ENCODE data around the gene RASGEF1C.

RASGEF1C gene

DNA sequence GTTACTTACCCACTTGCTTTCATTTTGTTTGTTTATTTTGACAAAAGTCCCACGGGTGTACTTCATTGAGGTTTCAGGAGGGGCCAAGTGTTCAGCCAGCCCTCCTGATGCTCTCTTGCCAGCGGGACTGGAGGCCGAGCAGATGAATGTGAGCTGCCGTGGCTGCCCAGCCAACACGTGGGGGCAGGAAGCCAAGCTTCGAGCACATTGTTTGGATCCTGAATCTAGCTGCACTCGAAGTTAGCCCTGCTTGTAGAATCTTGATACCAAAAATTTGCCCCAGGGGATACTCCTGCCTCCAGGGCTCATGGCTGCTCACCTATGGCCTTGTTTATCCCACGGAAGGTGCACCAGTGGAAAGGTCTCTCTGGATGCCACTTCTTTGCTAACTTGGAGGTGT, 49.3 kb downstream of the RASGEF1C start:
- ATAC-seq (no peak), DNase-seq (no peak)

GRCh38 chr5:180157866-180158265, 51.1 kb downstream of the RASGEF1C start:
- ATAC-seq = no peak
- no peak for DNase-seq

- DNase-seq (no peak), ATAC-seq (no peak)
Observed at GRCh38 chr5:180156141-180156540, 52.9 kb downstream of the RASGEF1C start.

DNA sequence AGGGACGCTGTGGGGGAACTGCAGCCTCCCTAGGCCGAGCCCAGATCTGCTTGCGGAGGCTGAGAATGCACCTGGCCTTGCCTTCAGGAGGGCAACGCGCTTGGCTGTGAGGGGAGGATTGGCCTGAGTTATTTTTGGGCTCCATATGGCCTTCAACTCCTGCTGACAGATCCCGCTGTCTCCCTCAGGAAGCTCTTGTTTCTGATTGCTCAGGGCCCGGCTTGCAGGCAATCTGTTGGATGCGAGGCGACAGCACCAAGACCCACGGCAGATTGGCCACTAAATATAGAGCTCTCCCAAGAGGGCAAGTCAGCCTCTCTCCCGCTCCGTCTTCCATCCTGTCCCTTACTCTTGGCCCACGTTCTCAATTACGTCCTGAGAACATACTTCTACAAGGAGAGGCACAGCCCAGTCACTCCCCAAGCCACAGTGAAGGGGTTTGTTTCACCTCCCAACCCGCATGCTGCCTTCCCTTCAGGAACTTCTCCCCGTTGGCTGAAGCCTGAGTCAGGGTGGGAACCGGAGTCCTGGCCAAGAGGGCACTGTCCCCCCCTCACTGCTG, 53.6 kb downstream of the RASGEF1C start:
- DNase-seq (no peak), ATAC-seq (no peak)

DNA sequence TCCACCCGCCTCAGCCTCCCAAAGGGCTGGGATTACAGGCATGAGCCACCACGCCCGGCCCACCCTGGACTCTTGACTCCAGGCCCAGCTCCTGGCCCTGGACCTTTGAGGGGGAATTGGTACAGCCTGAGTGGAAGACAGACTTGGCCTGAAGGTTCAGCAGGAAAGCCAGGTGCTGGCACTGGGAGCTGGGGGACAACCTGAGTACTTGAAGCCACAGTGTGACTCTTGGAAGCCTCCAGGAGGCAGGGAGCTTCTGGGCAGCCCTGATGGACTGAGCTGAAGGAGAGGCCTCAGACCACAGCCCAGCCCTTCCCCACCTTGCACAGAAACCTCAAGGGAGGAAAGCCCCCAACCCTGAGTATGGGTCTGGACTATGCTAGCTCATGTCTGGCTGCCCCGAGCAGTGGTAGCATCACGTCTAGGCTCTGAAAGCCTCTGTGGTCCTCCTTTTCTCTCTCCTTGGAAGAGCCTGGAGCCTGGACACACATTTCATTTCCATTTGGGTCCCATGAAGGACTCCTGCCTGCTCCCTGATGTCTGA, 54.1 kb downstream of the RASGEF1C start:
- DNase-seq (no peak), ATAC-seq (no peak)

GRCh38 chr5:180153991-180154390, 55.0 kb downstream of the RASGEF1C start:
- ATAC-seq (no peak), DNase-seq (no peak)

DNA sequence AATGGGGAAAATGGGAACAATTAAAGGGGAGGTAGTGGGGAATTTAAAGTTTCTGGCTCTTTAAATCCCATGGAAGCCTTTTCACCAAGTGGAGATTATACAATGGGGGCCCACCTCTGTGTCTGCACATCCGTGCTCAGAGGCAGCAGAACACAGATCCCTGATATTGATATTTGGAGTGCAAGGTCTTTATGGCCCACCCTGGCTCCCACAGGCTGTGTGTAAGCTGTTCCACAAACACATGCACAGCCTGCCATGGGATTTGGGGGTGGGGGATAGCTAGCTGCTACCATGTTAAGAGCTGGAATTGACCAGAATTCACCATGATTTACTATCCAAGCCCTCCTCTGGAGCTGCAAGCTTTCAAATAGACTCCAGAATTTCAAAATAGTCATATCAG, 55.9 kb downstream of the RASGEF1C start:
- DNase-seq (no peak), ATAC-seq (no peak)

DNA sequence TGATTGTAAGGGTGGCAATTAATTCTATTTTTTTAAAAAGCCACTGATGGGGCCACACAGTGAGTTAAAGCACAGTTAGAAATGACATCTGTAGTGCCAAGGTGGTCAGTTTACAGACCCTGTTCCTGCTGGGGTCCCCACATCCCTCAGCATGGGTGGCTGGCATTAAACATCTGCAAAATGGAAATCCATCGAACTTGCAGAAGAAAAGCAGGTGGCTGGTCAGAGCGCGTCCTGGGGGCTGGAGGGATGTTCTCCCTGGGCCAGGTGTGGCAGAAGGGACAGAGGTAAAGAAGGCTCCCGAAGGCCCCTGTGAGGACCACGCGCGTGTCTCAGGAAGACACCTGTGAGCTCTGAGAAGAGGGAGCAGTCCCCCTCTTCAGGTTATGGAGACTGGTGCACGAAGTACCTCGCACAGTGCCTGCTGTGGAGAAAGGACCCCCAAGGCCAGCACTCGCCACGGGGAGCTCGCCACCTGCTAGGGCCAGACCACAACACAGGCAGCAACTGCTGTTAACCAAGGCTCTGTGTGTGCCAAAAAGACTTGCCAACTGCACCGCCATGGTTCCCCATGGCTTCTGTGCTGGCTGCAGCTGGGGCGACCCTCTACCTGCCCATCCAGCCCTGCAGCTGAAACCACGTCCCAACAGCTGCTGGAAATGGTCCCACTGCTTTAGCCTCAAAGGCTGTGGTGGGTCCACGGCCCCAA, 65.2 kb downstream of the RASGEF1C start:
- ATAC-seq (no peak), DNase-seq (no peak)

GRCh38 chr5:180142824-180143610, 66.0 kb downstream of the RASGEF1C start:
- DNase-seq (no peak), ATAC-seq (no peak)

DNA sequence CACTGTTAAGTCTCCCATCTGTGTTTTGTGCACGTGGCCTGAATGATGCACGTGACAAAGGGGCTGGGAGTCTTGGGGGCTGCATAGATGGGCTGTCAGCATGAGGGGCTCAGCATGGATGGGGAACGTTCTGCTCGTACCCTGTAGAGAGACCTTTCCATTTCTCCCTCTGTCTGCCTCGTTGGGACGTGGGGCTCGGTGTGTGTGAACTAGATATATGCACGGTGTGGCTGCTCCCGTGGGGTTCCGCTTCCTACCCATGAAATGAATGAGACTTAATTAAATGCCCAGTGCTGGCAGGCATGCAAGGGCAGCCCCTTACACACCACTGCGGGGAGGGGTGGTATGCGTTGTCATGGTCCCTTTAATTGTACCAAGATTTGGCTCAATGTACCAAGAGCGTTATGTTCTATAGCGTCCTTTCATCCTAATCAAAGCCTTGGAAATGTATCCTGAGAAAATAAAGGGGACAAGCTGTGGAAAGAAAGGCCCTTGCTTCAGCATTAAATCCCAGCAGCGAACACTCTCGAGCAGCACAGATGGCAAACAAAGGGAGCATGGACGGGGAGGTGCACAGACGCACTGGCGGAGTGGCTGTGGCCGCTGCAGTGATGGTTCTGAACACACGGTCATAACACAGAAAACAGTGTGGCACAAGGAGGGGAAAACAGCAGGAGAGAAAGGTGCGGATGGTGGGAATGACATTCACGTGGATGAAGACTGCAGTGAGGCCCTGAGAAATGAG, 66.8 kb downstream of the RASGEF1C start:
- ATAC-seq = no peak
- DNase-seq = no peak

DNA sequence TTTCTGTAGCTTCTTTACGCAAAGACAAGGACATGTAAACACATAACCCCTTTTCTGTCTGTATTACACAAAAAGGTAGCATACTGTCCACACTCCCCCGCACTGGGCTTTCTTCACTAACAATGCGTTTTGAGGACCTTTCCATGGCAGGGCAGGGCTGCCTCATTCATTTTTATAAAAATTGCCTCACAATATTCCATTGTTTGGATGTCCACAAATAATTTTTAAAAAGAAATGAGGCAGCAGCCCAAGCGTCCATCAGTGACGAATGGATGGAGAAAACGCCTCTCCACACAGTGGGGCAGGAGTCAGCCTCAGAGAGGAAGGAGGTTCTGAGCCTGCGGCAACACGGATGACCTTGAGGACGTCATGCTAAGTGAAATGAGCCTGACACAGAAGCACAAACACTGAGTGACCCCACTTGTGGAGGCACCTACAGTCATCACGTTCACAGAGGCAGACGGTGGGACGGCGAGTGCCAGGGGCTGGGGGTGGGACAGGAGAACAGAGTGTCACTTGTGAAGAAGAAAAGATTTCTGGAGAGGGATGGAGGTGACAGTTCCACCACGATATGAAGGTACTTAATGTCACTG, 67.8 kb downstream of the RASGEF1C start:
- ATAC-seq (no peak), DNase-seq (no peak)

DNA sequence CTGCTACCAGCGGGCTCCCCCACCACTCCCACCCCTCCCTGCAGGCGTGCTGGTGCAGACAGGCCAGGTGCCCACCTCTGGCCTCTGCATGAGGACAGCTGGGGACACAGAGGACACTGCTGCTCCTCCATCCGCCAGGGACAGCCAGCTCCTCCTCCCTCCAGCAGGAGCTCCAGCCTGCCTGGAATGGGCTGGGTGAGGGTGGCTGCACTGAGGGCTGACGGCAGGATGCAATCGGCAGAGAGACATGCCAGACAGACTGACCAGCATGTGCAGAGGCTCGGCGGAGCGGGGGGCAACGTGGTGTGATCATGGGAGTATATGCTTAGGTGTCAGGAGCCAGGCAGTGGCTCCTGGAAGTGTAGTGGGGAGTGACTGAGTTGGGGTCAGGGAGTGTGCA, 68.4 kb downstream of the RASGEF1C start:
- no peak for ATAC-seq
- no peak for DNase-seq

- DNase-seq (no peak), ATAC-seq (no peak)
Observed at GRCh38 chr5:180140079-180140554, 68.9 kb downstream of the RASGEF1C start.

DNA sequence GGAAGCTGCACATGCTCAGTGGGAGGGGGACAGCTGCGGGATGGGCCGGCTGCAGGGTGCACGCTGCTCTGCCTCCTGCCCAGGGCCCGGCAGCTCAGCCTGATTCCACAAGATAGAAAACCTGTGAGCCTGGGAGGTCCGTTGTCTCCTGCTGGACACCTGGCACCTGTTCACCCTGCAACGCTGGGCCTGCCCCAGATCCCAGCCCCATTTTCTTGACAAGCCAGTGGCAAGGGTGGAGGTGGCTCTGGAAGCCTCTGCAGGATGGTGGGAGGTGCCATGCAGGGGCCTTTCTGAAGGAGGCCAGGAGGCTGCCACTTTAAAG, 69.3 kb downstream of the RASGEF1C start:
- ATAC-seq = no peak

DNA sequence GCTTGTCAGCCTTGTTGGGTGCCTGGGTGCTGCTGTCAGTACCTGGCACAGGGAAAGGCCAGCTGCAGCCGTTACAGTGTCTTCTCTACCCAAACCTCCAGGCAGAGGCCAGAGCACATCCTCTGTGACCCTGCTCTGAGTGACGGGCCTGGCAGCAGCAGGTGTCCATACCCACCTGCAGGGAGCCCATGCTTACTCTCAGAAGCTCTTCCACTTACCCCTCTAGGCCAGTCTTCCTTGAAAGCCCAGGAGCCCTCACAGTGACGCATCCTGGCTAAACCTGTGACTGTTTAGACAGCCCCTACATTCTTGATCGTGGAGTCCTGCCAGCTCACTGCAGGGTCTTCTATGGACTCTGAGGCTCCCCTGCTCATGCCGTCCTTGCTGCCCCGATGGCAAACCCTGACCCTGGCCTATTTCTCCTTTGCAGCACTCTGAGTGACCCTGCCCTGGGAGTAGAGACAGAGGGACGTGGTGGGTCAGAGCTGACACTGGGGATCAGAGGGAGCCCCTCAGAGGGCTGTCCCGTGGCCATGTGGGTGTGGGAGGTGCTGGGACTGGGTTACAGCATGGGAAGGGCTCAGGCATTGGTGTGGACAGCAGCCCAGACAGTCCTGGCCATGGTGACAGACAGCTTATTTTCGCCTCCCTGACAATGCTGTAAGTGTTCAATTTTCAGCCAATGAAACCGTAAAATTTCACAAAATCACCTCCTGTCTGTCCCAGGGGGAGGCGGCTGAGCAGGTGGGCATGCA, 69.9 kb downstream of the RASGEF1C start:
- ATAC-seq (no peak), DNase-seq (no peak)

More for the DNA sequence above, 69.3 kb downstream of the RASGEF1C start:
- DNase-seq = no peak

DNA sequence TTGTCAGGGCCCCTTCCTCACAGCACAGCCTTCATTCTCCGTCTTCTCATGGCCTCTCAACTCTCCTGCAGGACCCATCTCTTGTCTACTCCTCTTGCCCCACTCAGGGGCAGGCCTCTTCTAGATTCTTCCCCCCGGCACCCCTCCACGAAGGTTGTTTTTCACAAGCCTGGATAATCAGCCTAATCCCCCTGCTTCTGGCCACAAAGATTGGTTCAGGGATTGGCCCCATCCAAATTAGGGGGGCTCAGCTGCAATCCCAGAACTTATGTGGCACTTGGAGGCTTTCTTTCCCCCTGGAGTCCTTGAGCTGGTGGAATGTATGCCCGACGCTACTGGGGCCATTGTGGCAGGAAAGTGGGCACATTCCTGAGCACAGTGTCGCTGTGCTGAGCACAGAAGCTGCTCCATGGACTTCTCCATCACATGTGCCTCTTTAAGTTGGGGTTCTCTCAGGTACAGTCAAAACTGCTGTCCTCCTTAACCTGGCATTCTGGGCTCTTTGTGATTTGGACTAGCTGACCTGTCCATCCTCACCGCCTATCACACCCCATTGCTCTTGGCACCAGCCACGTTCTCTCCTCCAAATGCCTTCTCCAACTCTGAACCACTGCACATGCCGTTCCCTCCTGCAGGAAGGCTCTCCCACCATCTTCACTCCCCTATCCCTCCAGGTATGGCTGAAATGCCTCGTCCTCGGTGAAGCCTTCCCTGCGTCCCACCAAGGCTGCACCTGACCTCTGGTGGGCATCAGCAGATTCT, 70.6 kb downstream of the RASGEF1C start:
- ATAC-seq (no peak), DNase-seq (no peak)

GRCh38 chr5:180137401-180138213, 71.4 kb downstream of the RASGEF1C start:
- ATAC-seq (no peak), DNase-seq (no peak)

GRCh38 chr5:180136630-180137381, 72.2 kb downstream of the RASGEF1C start:
- no peak for DNase-seq

More at GRCh38 chr5:180136630-180137381, 72.2 kb downstream of the RASGEF1C start:
- no peak for ATAC-seq

All from stimulated activated naive CD8-positive, alpha-beta T cell treated with anti-CD3 and anti-CD28 coated beads, Interleukin-15, Interleukin-2, amounts not matched to agents 100 U/mL and 50 U/mL, for 24 hours (primary cell).